Measurements from ENCODE around the gene SDK2.

Gene SDK2

GRCh38 chr17:73380439-73381106, 263.7 kb downstream of the SDK2 start:
- DNase-seq = no peak

GRCh38 chr17:73379826-73380225, 264.4 kb downstream of the SDK2 start:
- no peak for DNase-seq

- DNase-seq = no peak
Observed at GRCh38 chr17:73378974-73379470, 265.2 kb downstream of the SDK2 start.

- no peak for DNase-seq
Observed at GRCh38 chr17:73376636-73377035, 267.6 kb downstream of the SDK2 start.

- DNase-seq = no peak
Observed at GRCh38 chr17:73376152-73376551, 268.1 kb downstream of the SDK2 start.

GRCh38 chr17:73371836-73372235, 272.4 kb downstream of the SDK2 start:
- no peak for DNase-seq

GRCh38 chr17:73371285-73371684, 273.0 kb downstream of the SDK2 start:
- DNase-seq = no peak

- peak; percentile 82 for DNase-seq
Observed at GRCh38 chr17:73369817-73370490, 274.3 kb downstream of the SDK2 start.

GRCh38 chr17:73369111-73369521, 275.1 kb downstream of the SDK2 start:
- DNase-seq = no peak

GRCh38 chr17:73368085-73368631, 276.1 kb downstream of the SDK2 start:
- no peak for DNase-seq

GRCh38 chr17:73365906-73366623, 278.2 kb downstream of the SDK2 start:
- DNase-seq = no peak

GRCh38 chr17:73365301-73365874, 278.9 kb downstream of the SDK2 start:
- DNase-seq = no peak

GRCh38 chr17:73364155-73364522, 280.1 kb downstream of the SDK2 start:
- no peak for DNase-seq

GRCh38 chr17:73363442-73364154, 280.6 kb downstream of the SDK2 start:
- no peak for DNase-seq

GRCh38 chr17:73362697-73363096, 281.5 kb downstream of the SDK2 start:
- DNase-seq = no peak

GRCh38 chr17:73360961-73361761, 283.1 kb downstream of the SDK2 start:
- no peak for DNase-seq

GRCh38 chr17:73359987-73360410, 284.2 kb downstream of the SDK2 start:
- no peak for DNase-seq

- no peak for DNase-seq
Observed at GRCh38 chr17:73359352-73359751, 284.9 kb downstream of the SDK2 start.

GRCh38 chr17:73358668-73359067, 285.6 kb downstream of the SDK2 start:
- DNase-seq = no peak

- DNase-seq = no peak
Observed at GRCh38 chr17:73357981-73358380, 286.3 kb downstream of the SDK2 start.

GRCh38 chr17:73357318-73357717, 286.9 kb downstream of the SDK2 start:
- no peak for DNase-seq

Data from activated CD4-positive, alpha-beta T cell treated with anti-CD3 and anti-CD28 coated beads, Interleukin-2, amount 50 U/mL, for 1 hour (primary cell).